Neural cell (in vitro differentiated cells): ENCODE results near the gene SLC11A2.

Source experiments
- CTCF ChIP-seq: fragments of 450-650 bp; IDR thresholded peaks from 2 replicates; pipeline ENCODE4 v1.5.1; 2014; ENCODE audit warnings: antibody characterized with exemption, mild to moderate bottlenecking, moderate library complexity; ENCODE audit not compliant: poor library complexity, severe bottlenecking
- EZH2 ChIP-seq: fragments of 200-600, 300-800 bp; shearing (Covaris generic), sonication (generic); IDR thresholded peaks from 2 replicates; pipeline ENCODE4 v1.6.1; 2014; ENCODE audit warnings: antibody characterized with exemption, low read length, borderline replicate concordance, mild to moderate bottlenecking; ENCODE audit not compliant: insufficient read depth, poor library complexity, severe bottlenecking
- POLR2AphosphoS5 ChIP-seq: IDR thresholded peaks from 2 replicates; pipeline ENCODE4 v1.6.1; 2012
- RAD21 ChIP-seq: fragments of 450-650 bp; conservative IDR thresholded peaks from 2 replicates; pipeline ENCODE4 v1.6.1; 2014; ENCODE audit warnings: antibody characterized with exemption, mild to moderate bottlenecking, moderate library complexity
- SMC3 ChIP-seq: fragments of 450-650 bp; conservative IDR thresholded peaks from 2 replicates; pipeline ENCODE4 v1.6.1; 2014; ENCODE audit warnings: antibody characterized with exemption, mild to moderate bottlenecking, moderate library complexity; ENCODE audit not compliant: poor library complexity

GRCh38 chr12:50988051-50988450, 38.1 kb downstream of the SLC11A2 start:
- TF ChIP-seq CTCF (no peak), EZH2 (no peak), POLR2AphosphoS5 (no peak), RAD21 (no peak), SMC3 (no peak)
